ENCODE data around the gene UIMC1.

Gene UIMC1

GRCh38 chr5:176886336-176887251, 120.0 kb downstream of the UIMC1 start:
- no peak for DNase-seq (ENCODE audit: low spot score)
- FAIRE-seq: no peak

GRCh38 chr5:176884571-176884890, 122.0 kb downstream of the UIMC1 start:
- no peak for DNase-seq (ENCODE audit: low spot score)
- no peak for FAIRE-seq

- DNase-seq (ENCODE audit: low spot score) (no peak), FAIRE-seq (no peak)
These were observed 122.6 kb downstream of the UIMC1 start for GRCh38 chr5:176883700-176884570.

GRCh38 chr5:176882567-176882903, 124.0 kb downstream of the UIMC1 start:
- no peak for DNase-seq (ENCODE audit: low spot score)
- FAIRE-seq: no peak

- DNase-seq (ENCODE audit: low spot score) (no peak), FAIRE-seq (no peak)
These were observed 124.6 kb downstream of the UIMC1 start for GRCh38 chr5:176881816-176882566.

- FAIRE-seq (no peak), DNase-seq (ENCODE audit: low spot score) (no peak)
These were observed 125.4 kb downstream of the UIMC1 start for GRCh38 chr5:176881021-176881749.

- FAIRE-seq: no peak
- DNase-seq (ENCODE audit: low spot score): no peak
These were observed 126.1 kb downstream of the UIMC1 start for GRCh38 chr5:176880366-176881020.

- DNase-seq (ENCODE audit: low spot score) (no peak), FAIRE-seq (no peak)
These were observed 126.8 kb downstream of the UIMC1 start for GRCh38 chr5:176879663-176880361.

GRCh38 chr5:176878906-176879662, 127.5 kb downstream of the UIMC1 start:
- DNase-seq (ENCODE audit: low spot score): no peak
- no peak for FAIRE-seq

- DNase-seq (ENCODE audit: low spot score): no peak
- no peak for FAIRE-seq
These were observed 128.1 kb downstream of the UIMC1 start for GRCh38 chr5:176878463-176878862.

- DNase-seq (ENCODE audit: low spot score) (no peak), FAIRE-seq (no peak)
These were observed 128.7 kb downstream of the UIMC1 start for GRCh38 chr5:176877793-176878331.

- FAIRE-seq (no peak), DNase-seq (ENCODE audit: low spot score) (no peak)
These were observed 129.8 kb downstream of the UIMC1 start for GRCh38 chr5:176876506-176877431.

- DNase-seq (ENCODE audit: low spot score): no peak
- FAIRE-seq: no peak
These were observed 130.6 kb downstream of the UIMC1 start for GRCh38 chr5:176875783-176876505.

GRCh38 chr5:176875014-176875550, 131.5 kb downstream of the UIMC1 start:
- FAIRE-seq (no peak), DNase-seq (ENCODE audit: low spot score) (no peak)

GRCh38 chr5:176874198-176874780, 132.3 kb downstream of the UIMC1 start:
- DNase-seq (ENCODE audit: low spot score) (no peak), FAIRE-seq (no peak)

GRCh38 chr5:176873541-176874172, 132.9 kb downstream of the UIMC1 start:
- FAIRE-seq (no peak), DNase-seq (ENCODE audit: low spot score) (no peak)

Data from RCC 7860 (cell line).